Karpas-422 (cell line): ENCODE data around the gene PPP1CB. TPM values are rescaled to one million over a fixed set of nuclear protein-coding genes. Genes with fewer than 3 reads are reported as not detected.

Source experiments
- DNase-seq: peaks from one replicate; pipeline ENCODE4 v3.0.0-alpha.2; 2015
- H2AFZ ChIP-seq: fragments of 200-600 bp; sonication (generic); 2 replicates; pipeline ENCODE4 v1.6.1; 2014; ENCODE audit warnings: antibody characterized with exemption, low read length, mixed read lengths
- H3K27ac ChIP-seq: fragments of 200-600 bp; sonication (generic); 2 replicates; pipeline ENCODE4 v1.5.1; 2014; ENCODE audit warnings: mild to moderate bottlenecking, low read length, moderate library complexity
- H3K27me3 ChIP-seq: fragments of 200-600 bp; sonication (generic); 2 replicates; pipeline ENCODE4 v1.6.1; 2014; ENCODE audit warnings: low read length, mixed read lengths
- H3K36me3 ChIP-seq: fragments of 200-600 bp; sonication (generic); 2 replicates; pipeline ENCODE4 v1.6.1; 2014; ENCODE audit warnings: low read length, mixed read lengths; ENCODE audit not compliant: insufficient read depth
- H3K4me1 ChIP-seq: fragments of 200-600 bp; sonication (generic); 2 replicates; pipeline ENCODE4 v1.6.1; 2014; ENCODE audit warnings: mild to moderate bottlenecking, low read length, mixed read lengths
- H3K4me2 ChIP-seq: fragments of 200-600 bp; sonication (generic); 2 replicates; pipeline ENCODE4 v1.6.1; 2014; ENCODE audit warnings: low read length, low read depth, mild to moderate bottlenecking; ENCODE audit not compliant: poor library complexity, severe bottlenecking
- H3K4me3 ChIP-seq: fragments of 200-600 bp; sonication (generic); 2 replicates; pipeline ENCODE4 v1.5.1; 2014; ENCODE audit warnings: mild to moderate bottlenecking, antibody characterized with exemption, low read length, mixed read lengths
- H3K79me2 ChIP-seq: fragments of 200-600 bp; sonication (generic); 2 replicates; pipeline ENCODE4 v1.6.1; 2014; ENCODE audit warnings: mild to moderate bottlenecking, low read length, mixed read lengths
- H3K9ac ChIP-seq: fragments of 200-600 bp; sonication (generic); 2 replicates; pipeline ENCODE4 v1.6.0; 2014; ENCODE audit warnings: low read length
- H3K9me2 ChIP-seq: fragments of 200-600 bp; sonication (generic), shearing (Covaris generic); replicated peaks from 2 replicates; pipeline ENCODE4 v1.6.0; 2014; ENCODE audit warnings: mild to moderate bottlenecking, low read length, moderate library complexity; ENCODE audit not compliant: insufficient read depth
- H3K9me3 ChIP-seq: fragments of 300-700, 200-600 bp; sonication (generic); 2 replicates; pipeline ENCODE4 v1.6.1; 2014; ENCODE audit warnings: low read length, mixed read lengths
- H4K20me1 ChIP-seq: fragments of 200-600 bp; sonication (generic); 2 replicates; pipeline ENCODE4 v1.6.1; 2014; ENCODE audit warnings: mild to moderate bottlenecking, antibody characterized with exemption, low read length, low read depth; ENCODE audit not compliant: insufficient read depth
- total RNA-seq: library from RNA; depleted of rRNA; stranded (reverse); fragments of >200 nt; shearing (Covaris generic); gene quantifications from 2 replicates; pipeline ENCODE4 v1.2.3, GENCODE V29; 2014; ENCODE audit warnings: low replicate concordance; rRNA removed

The PPP1CB gene
- total RNA-seq, 1 experiment from 2014 or later, result 134 TPM

- no peak overlapping the region for H3K4me3 ChIP-seq
- no peaks in the 10 kb centered on the region for H3K79me2 ChIP-seq
- H3K27me3 ChIP-seq, result no peaks in the 10 kb centered on the region
- DNase-seq, result no peak
- no peaks in the 10 kb centered on the region for H4K20me1 ChIP-seq
- no peak overlapping the region for H3K27ac ChIP-seq
- no peaks in the 10 kb centered on the region for H3K9me3 ChIP-seq
- H3K4me1 ChIP-seq, result peaks cover 3% of the 10 kb centered on the region
- peaks cover 16% of the 10 kb centered on the region for H3K36me3 ChIP-seq
- no peak overlapping the region for H2AFZ ChIP-seq
- no peak overlapping the region for H3K4me2 ChIP-seq
- H3K9me2 ChIP-seq, result no peaks in the 10 kb centered on the region
- H3K9ac ChIP-seq, result no peak overlapping the region
These were observed 73.2 kb downstream of the PPP1CB start for GRCh38 chr2:28824870-28825269.

- no peak for DNase-seq
- Histone ChIP-seq H2AFZ (no peak overlapping the region), H3K27me3 (no peaks in the 10 kb centered on the region), H4K20me1 (no peaks in the 10 kb centered on the region), H3K4me1 (no peaks in the 10 kb centered on the region), H3K27ac (no peak overlapping the region), H3K36me3 (peaks cover 21% of the 10 kb centered on the region), H3K4me2 (no peak overlapping the region), H3K79me2 (no peaks in the 10 kb centered on the region), H3K9me2 (no peaks in the 10 kb centered on the region), H3K9ac (no peak overlapping the region), H3K9me3 (no peaks in the 10 kb centered on the region), H3K4me3 (no peak overlapping the region)
These were observed 76.8 kb downstream of the PPP1CB start for GRCh38 chr2:28828382-28828781.

GRCh38 chr2:28833740-28834470 lies 82.3 kb downstream of the PPP1CB start:
- H3K27me3 ChIP-seq, result no peaks in the 10 kb centered on the region
- H3K9me2 ChIP-seq, result no peaks in the 10 kb centered on the region
- H3K36me3 ChIP-seq, result peaks cover 10% of the 10 kb centered on the region
- no peaks in the 10 kb centered on the region for H3K79me2 ChIP-seq
- H3K4me2 ChIP-seq, result no peak overlapping the region
- no peak overlapping the region for H2AFZ ChIP-seq
- no peak overlapping the region for H3K9ac ChIP-seq
- DNase-seq, result no peak
- H3K27ac ChIP-seq, result no peak overlapping the region
- no peaks in the 10 kb centered on the region for H3K9me3 ChIP-seq
- H3K4me1 ChIP-seq, result peaks cover 7% of the 10 kb centered on the region
- H4K20me1 ChIP-seq, result no peaks in the 10 kb centered on the region
- no peak overlapping the region for H3K4me3 ChIP-seq

- Histone ChIP-seq H3K4me3 (no peak overlapping the region), H3K36me3 (peaks cover 7% of the 10 kb centered on the region; the same call in 1 of the 2 replicates), H3K4me2 (no peak overlapping the region), H3K27ac (no peak overlapping the region), H3K9me3 (no peaks in the 10 kb centered on the region), H3K9me2 (no peaks in the 10 kb centered on the region), H3K27me3 (no peaks in the 10 kb centered on the region), H3K4me1 (peaks cover 7% of the 10 kb centered on the region), H4K20me1 (no peaks in the 10 kb centered on the region), H3K79me2 (no peaks in the 10 kb centered on the region), H3K9ac (no peak overlapping the region), H2AFZ (no peak overlapping the region)
- DNase-seq, result no peak
These were observed 84.2 kb downstream of the PPP1CB start for GRCh38 chr2:28835781-28836180.

GRCh38 chr2:28838971-28839370 lies 87.3 kb downstream of the PPP1CB start:
- no peaks in the 10 kb centered on the region for H3K27me3 ChIP-seq
- no peak overlapping the region for H3K9ac ChIP-seq
- H3K4me2 ChIP-seq, result no peak overlapping the region
- no peaks in the 10 kb centered on the region for H3K9me2 ChIP-seq
- H3K36me3 ChIP-seq, result no peaks in the 10 kb centered on the region
- H3K4me1 ChIP-seq, result peaks cover 7% of the 10 kb centered on the region
- no peak overlapping the region for H2AFZ ChIP-seq
- no peak overlapping the region for H3K27ac ChIP-seq
- no peaks in the 10 kb centered on the region for H3K79me2 ChIP-seq
- DNase-seq, result no peak
- H3K9me3 ChIP-seq, result no peaks in the 10 kb centered on the region
- no peak overlapping the region for H3K4me3 ChIP-seq
- no peaks in the 10 kb centered on the region for H4K20me1 ChIP-seq

- no peaks in the 10 kb centered on the region for H3K79me2 ChIP-seq
- no peaks in the 10 kb centered on the region for H3K9me3 ChIP-seq
- H2AFZ ChIP-seq, result no peak overlapping the region
- H3K9me2 ChIP-seq, result no peaks in the 10 kb centered on the region
- H3K27me3 ChIP-seq, result no peaks in the 10 kb centered on the region
- no peak for DNase-seq
- no peak overlapping the region for H3K4me3 ChIP-seq
- H3K4me2 ChIP-seq, result no peak overlapping the region
- no peak overlapping the region for H3K9ac ChIP-seq
- H4K20me1 ChIP-seq, result no peaks in the 10 kb centered on the region
- H3K27ac ChIP-seq, result no peak overlapping the region
- no peaks in the 10 kb centered on the region for H3K4me1 ChIP-seq
- H3K36me3 ChIP-seq, result no peaks in the 10 kb centered on the region
These were observed 90.4 kb downstream of the PPP1CB start for GRCh38 chr2:28842042-28842441.

Other genes starting within 250 kb of the PPP1CB start
- gene SPDYA, start 59.0 kb downstream of the PPP1CB start, total RNA-seq, result 0.76 and 0.78 TPM in 2 replicates
- gene TRMT61B, start 118.5 kb downstream of the PPP1CB start, total RNA-seq, result 14.8 and 23.1 TPM in 2 replicates
- 65.3 and 77.0 TPM in 2 replicates for gene WDR43, start 142.8 kb downstream of the PPP1CB start, total RNA-seq
- gene TOGARAM2, start 229.5 kb downstream of the PPP1CB start, total RNA-seq, result not detected in 2 replicates